ENCODE data around the gene FCHO2. TPM values are rescaled to one million over a fixed set of nuclear protein-coding genes. Genes with fewer than 3 reads are reported as not detected.

The FCHO2 gene
- total and polyA plus RNA-seq, 2 of the 4 experiments (the other 2 are of a cell fraction), result 6.1 to 23.5 TPM

DNA sequence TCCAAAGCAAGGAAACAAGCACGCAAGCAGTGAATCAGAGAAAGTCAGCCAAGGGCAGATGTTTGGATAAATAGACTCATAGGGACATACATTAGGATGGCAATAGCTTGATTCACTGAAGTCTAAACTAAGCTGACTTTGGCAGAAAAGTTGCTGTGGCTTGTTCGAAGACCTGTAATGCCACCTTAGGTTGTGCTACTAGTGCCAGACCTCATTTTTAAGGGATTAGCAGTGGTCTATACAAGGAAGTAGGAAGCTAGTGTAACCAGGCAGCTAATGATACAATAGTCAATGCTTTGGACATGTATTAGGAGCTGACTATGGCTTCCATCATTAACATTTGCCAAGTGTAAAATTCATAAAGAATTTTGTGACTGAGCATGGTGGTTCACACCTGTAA lies 63.1 kb downstream of the FCHO2 start:
- intact Hi-C loops (cut with micrococcal nuclease), result no loop called here
- no peak for TF ChIP-seq RAD21 (IDR thresholded peaks at IDR 0.05; ENCODE audit: low read length)
- no peak for TF ChIP-seq FOS (IDR thresholded peaks at IDR 0.05; ENCODE audit: low read depth, low read length)
- TF ChIP-seq USF2 (IDR thresholded peaks at IDR 0.05; ENCODE audit: low read depth, low read length), result no peak
- TF ChIP-seq MXI1 (IDR thresholded peaks at IDR 0.05; ENCODE audit: borderline replicate concordance, low read depth, low read length), result no peak
- TF ChIP-seq POLR2A (IDR thresholded peaks at IDR 0.05; ENCODE audit: low read depth, low read length), result no peak
- TF ChIP-seq CTCF (conservative IDR thresholded peaks at IDR 0.05; ENCODE audit: low read depth, low read length), result no peak
- TF ChIP-seq RCOR1 (IDR thresholded peaks at IDR 0.05; ENCODE audit: insufficient replicate concordance, low read length), result no peak
- TF ChIP-seq MAFK (IDR thresholded peaks at IDR 0.05; ENCODE audit: low read depth, low read length), result no peak
- TF ChIP-seq CEBPB (IDR thresholded peaks at IDR 0.05; ENCODE audit: low read depth, low read length), result no peak
- no peak for TF ChIP-seq BHLHE40 (IDR thresholded peaks at IDR 0.05; ENCODE audit: low read depth, low read length)
- TF ChIP-seq NFE2L2 (IDR thresholded peaks at IDR 0.05; ENCODE audit: low read depth, low read length), result no peak
- TF ChIP-seq, protein P1, sequence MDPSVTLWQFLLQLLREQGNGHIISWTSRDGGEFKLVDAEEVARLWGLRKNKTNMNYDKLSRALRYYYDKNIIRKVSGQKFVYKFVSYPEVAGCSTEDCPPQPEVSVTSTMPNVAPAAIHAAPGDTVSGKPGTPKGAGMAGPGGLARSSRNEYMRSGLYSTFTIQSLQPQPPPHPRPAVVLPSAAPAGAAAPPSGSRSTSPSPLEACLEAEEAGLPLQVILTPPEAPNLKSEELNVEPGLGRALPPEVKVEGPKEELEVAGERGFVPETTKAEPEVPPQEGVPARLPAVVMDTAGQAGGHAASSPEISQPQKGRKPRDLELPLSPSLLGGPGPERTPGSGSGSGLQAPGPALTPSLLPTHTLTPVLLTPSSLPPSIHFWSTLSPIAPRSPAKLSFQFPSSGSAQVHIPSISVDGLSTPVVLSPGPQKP (IDR thresholded peaks at IDR 0.05; ENCODE audit: borderline replicate concordance, low read depth, low read length), result no peak
- no peak for TF ChIP-seq SMC3 (IDR thresholded peaks at IDR 0.05; ENCODE audit: low read depth, low read length)
- no peak for TF ChIP-seq RFX5 (IDR thresholded peaks at IDR 0.05; ENCODE audit: low read depth, low read length)
- TF ChIP-seq CHD1 (IDR thresholded peaks at IDR 0.05; ENCODE audit: low read depth, low read length), result no peak
- no peak for TF ChIP-seq MAZ (IDR thresholded peaks at IDR 0.05; ENCODE audit: borderline replicate concordance, low read depth, low read length)
- H3K23ac ChIP-seq (ENCODE audit: low read depth, low read length), result no peak overlapping the region
- H3K79me1 ChIP-seq (ENCODE audit: low read depth in 1 of 2, low read length in 2 of 2), result peaks cover 0 to 17% of the 10 kb centered on the region in 2 experiments; a peak in 2 of 4 replicates
- H3K4ac ChIP-seq (ENCODE audit: low read depth, low read length), result no peak overlapping the region
- ATAC-seq (ENCODE audit: low read depth) (no peak), DNase-seq (no peak)
- peaks cover 5% of the 10 kb centered on the region for H3K4me1 ChIP-seq (ENCODE audit: control insufficient read depth, insufficient read depth, low read length)
- in situ Hi-C loops (cut with MboI; ENCODE audit: low sequenced_read_pairs), result no loop called here
- H3K36me3 ChIP-seq (ENCODE audit: control insufficient read depth, insufficient read depth, low read length), result peaks cover 3% of the 10 kb centered on the region
- no peak overlapping the region for H2BK5ac ChIP-seq (ENCODE audit: low read depth, low read length, poor library complexity, severe bottlenecking)
- ChIA-PET POLR2A (ENCODE audit: unreplicated experiment) (no interaction called here), CTCF (no interaction called here)
- no peak overlapping the region for H3K56ac ChIP-seq (ENCODE audit: extremely low read depth, insufficient read depth, low read length)
- no peak overlapping the region for H2BK20ac ChIP-seq (ENCODE audit: low read depth, low read length)
- no peak overlapping the region for H4K5ac ChIP-seq (ENCODE audit: low read depth, low read length)
- no peak overlapping the region for H3K9ac ChIP-seq (ENCODE audit: low read depth, low read length)
- WGBS, 2 experiments (ENCODE audit: extremely low coverage in 2 of 2, insufficient read length in 1 of 2), result 100% methylated on average over 1 of the region's 2 CpGs; no CpG with 5 or more reads in 1 of the 2 experiments
- no peak overlapping the region for H4K91ac ChIP-seq (ENCODE audit: insufficient read depth, low read depth, low read length)
- H3K9me3 ChIP-seq (ENCODE audit: control insufficient read depth, insufficient read depth, low read length), result no peaks in the 10 kb centered on the region
- no peak overlapping the region for H3K27ac ChIP-seq (ENCODE audit: insufficient read depth, low read length)
- H4K8ac ChIP-seq (ENCODE audit: low read depth in 2 of 2, low read length in 2 of 2), result no peak overlapping the region
- H3K4me2 ChIP-seq (ENCODE audit: low read depth, low read length), result no peak overlapping the region
- peaks cover 4% of the 10 kb centered on the region; the same call in 1 of the 2 replicates for H4K20me1 ChIP-seq (ENCODE audit: insufficient read depth, low read length)
- H2BK120ac ChIP-seq (ENCODE audit: low read depth, low read length), result no peak overlapping the region
- H3K14ac ChIP-seq (replicated peaks; ENCODE audit: low read depth, low read length), result no peak overlapping the region
- H3K18ac ChIP-seq (ENCODE audit: low read depth, low read length), result no peak overlapping the region
- no TSS peak for BruUV-seq (replicated peaks)
- H2AK9ac ChIP-seq (replicated peaks; ENCODE audit: low read depth, low read length, poor library complexity), result no peak overlapping the region
- dilution Hi-C loops (cut with HindIII; ENCODE audit: low sequenced_read_pairs, unreplicated experiment), result no loop called here
- no peak overlapping the region for H2AFZ ChIP-seq (replicated peaks; ENCODE audit: low read length, poor library complexity)
- no peak overlapping the region for H3K4me3 ChIP-seq (ENCODE audit: insufficient read depth, low read depth, low read length)
- H2BK15ac ChIP-seq (ENCODE audit: low read depth, low read length), result no peak overlapping the region
- H3K27me3 ChIP-seq (ENCODE audit: control insufficient read depth, insufficient read depth, low read length), result no peaks in the 10 kb centered on the region
- H2AK5ac ChIP-seq (ENCODE audit: low read depth, low read length), result no peak overlapping the region
- peaks cover 3% of the 10 kb centered on the region; the same call in 1 of the 2 replicates for H3K9me1 ChIP-seq (ENCODE audit: insufficient read depth, low read length)

Data from IMR-90 (cell line).